T-helper 2 cell treated with Interferon-gamma antibody and Interleukin-4, amounts not matched to agents 5 μg/mL and 100 μg/mL, for 36 hours (primary cell): ENCODE data around the gene CERCAM.
"Not testable (repeated sequence)": the region's sequence is repeated elsewhere in the genome, so short reads cannot be mapped to it uniquely, and the experiment has no call there.

ENCODE experiments used
- DNase-seq: peaks from one replicate; pipeline ENCODE4 v3.0.0; 2021; ENCODE audit warnings: low spot score
- H3K27ac Mint-ChIP-seq: one replicate; pipeline ENCODE4 v1.8.0; 2021; ENCODE audit warnings: mild to moderate bottlenecking, mixed read lengths
- H3K27me3 Mint-ChIP-seq: one replicate; pipeline ENCODE4 v1.8.0; 2021; ENCODE audit warnings: low read depth, mixed read lengths
- H3K36me3 Mint-ChIP-seq: one replicate; pipeline ENCODE4 v1.8.0; 2021; ENCODE audit warnings: low read depth, mixed read lengths
- H3K4me1 Mint-ChIP-seq: one replicate; pipeline ENCODE4 v1.8.0; 2021; ENCODE audit warnings: low read depth, mixed read lengths
- H3K4me3 Mint-ChIP-seq: one replicate; pipeline ENCODE4 v1.8.0; 2022; ENCODE audit warnings: mild to moderate bottlenecking, moderate library complexity, mixed read lengths
- H3K9me3 Mint-ChIP-seq: one replicate; pipeline ENCODE4 v1.8.0; 2021; ENCODE audit warnings: mixed read lengths

CERCAM gene

GRCh38 chr9:128438343-128439109, 17.9 kb downstream of the CERCAM start:
- H3K4me1 Mint-ChIP-seq: peaks cover 4% of the 10 kb centered on the region
- H3K4me3 Mint-ChIP-seq: no peak overlapping the region
- H3K27me3 Mint-ChIP-seq: no peaks in the 10 kb centered on the region
- H3K36me3 Mint-ChIP-seq: no peaks in the 10 kb centered on the region
- peak; percentile 68 for DNase-seq
- H3K27ac Mint-ChIP-seq: no peak overlapping the region
- H3K9me3 Mint-ChIP-seq: no peaks in the 10 kb centered on the region

DNA sequence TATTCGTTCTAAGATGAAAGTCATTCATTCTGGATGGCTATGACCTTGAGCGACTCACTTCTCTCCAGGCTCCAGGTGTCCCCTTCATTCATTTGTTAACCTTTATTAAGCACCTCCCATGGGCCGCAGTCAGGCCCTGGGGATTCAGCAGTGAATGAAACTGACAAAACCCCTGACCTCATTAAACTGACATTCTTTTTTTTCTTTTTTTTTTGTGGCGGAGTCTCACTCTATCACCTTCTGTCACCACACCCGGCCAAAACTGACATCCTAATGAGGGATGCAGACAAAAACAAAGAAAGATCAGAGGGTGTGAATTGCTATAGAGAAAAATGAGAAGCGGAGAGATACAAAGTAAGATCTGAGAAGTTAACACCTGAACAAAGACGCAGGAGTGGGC, 18.6 kb downstream of the CERCAM start:
- Mint-ChIP-seq H3K9me3 (no peaks in the 10 kb centered on the region), H3K4me1 (peaks cover 4% of the 10 kb centered on the region)

DNA sequence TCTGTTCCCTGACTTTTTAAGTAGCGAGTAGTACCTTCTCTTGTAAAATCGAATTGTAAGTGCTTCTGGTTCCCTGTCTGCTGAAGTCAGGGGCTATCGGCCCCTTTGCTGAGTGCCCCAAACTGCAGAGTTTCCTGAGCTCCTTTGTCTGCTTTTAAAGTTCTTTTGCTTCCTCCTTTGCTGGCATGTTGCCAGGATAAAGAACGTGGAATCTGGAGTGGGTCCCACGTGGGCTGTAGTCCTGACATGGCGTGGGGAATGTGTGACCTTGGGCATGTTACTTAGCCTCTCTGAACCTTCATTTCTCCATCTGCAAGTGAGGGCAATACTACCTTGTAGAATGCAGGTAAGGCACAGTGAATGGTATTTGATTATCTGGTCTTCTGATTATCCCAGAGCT, 21.5 kb downstream of the CERCAM start:
- H3K9me3 Mint-ChIP-seq: no peaks in the 10 kb centered on the region
- no peak for DNase-seq
- no peaks in the 10 kb centered on the region for H3K27me3 Mint-ChIP-seq
- H3K4me3 Mint-ChIP-seq: no peak overlapping the region
- H3K27ac Mint-ChIP-seq: no peak overlapping the region
- H3K36me3 Mint-ChIP-seq: no peaks in the 10 kb centered on the region
- peaks cover 4% of the 10 kb centered on the region for H3K4me1 Mint-ChIP-seq

More for the DNA sequence above, 18.6 kb downstream of the CERCAM start:
- Mint-ChIP-seq H3K4me3 (no peak overlapping the region), H3K36me3 (no peaks in the 10 kb centered on the region), H3K27ac (peak overlapping the region; percentile 1), H3K27me3 (no peaks in the 10 kb centered on the region)
- no peak for DNase-seq

GRCh38 chr9:128446505-128446904, 25.8 kb downstream of the CERCAM start:
- not testable (repeated sequence) for H3K9me3 Mint-ChIP-seq

GRCh38 chr9:128448746-128449145, 28.1 kb downstream of the CERCAM start:
- DNase-seq: no peak
- Mint-ChIP-seq H3K4me3 (no peak overlapping the region), H3K4me1 (no peaks in the 10 kb centered on the region), H3K9me3 (no peaks in the 10 kb centered on the region), H3K36me3 (no peaks in the 10 kb centered on the region), H3K27ac (no peak overlapping the region), H3K27me3 (peaks cover 5% of the 10 kb centered on the region)

More at GRCh38 chr9:128446505-128446904, 25.8 kb downstream of the CERCAM start:
- H3K4me3 Mint-ChIP-seq, H3K4me1 Mint-ChIP-seq, H3K27ac Mint-ChIP-seq, DNase-seq, H3K27me3 Mint-ChIP-seq, H3K36me3 Mint-ChIP-seq: not testable (repeated sequence)

GRCh38 chr9:128454991-128455390, 34.3 kb downstream of the CERCAM start:
- Mint-ChIP-seq H3K27me3 (peaks cover 5% of the 10 kb centered on the region), H3K36me3 (peaks cover 1% of the 10 kb centered on the region), H3K4me1 (peaks cover 14% of the 10 kb centered on the region), H3K27ac (peak overlapping the region; percentile 55), H3K4me3 (peak overlapping the region; percentile 84), H3K9me3 (no peaks in the 10 kb centered on the region)
- DNase-seq: no peak

GRCh38 chr9:128455849-128456612, 35.4 kb downstream of the CERCAM start, which contains the start of gene ODF2:
ODF2 (plus strand) TSS chr9:128456006; CDS start chr9:128456092, 86 bp downstream.
- Mint-ChIP-seq H3K4me3 (peak within 1 kb of the TSS; percentile 84), H3K4me1 (peaks cover 14% of the 10 kb centered on the region), H3K36me3 (peaks cover 7% of the 10 kb centered on the region), H3K9me3 (no peaks in the 10 kb centered on the region), H3K27me3 (peaks cover 2% of the 10 kb centered on the region), H3K27ac (peak within 1 kb of the TSS; percentile 95)
- peak; percentile 98 for DNase-seq

DNA sequence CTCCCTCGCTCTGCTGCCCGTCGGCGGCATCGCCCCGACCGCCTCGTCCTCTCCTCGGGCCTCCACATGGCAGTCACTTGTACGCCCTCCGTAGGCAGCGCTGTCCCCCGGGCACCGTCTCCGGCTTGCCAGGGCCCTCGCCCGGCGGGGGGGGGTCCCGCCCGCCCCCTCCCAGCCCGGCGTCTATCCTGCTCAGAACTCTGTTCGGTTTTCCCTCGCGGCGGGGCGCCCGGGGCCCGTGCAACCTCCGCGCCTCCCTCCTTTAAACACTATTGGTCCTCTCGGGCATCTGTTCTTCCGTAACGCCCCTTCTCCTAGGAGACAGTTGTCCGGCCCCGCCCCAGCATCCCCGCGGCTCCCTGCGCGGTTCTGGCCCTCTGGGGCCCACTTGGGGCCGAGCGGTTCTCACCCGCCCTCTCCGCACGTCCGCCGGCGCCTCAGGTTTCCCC, 36.0 kb downstream of the CERCAM start:
- H3K9me3 Mint-ChIP-seq: no peaks in the 10 kb centered on the region
- peak overlapping the region; percentile 95 for H3K27ac Mint-ChIP-seq
- peaks cover 2% of the 10 kb centered on the region for H3K27me3 Mint-ChIP-seq
- H3K4me3 Mint-ChIP-seq: peak overlapping the region; percentile 84
- H3K36me3 Mint-ChIP-seq: peaks cover 11% of the 10 kb centered on the region
- DNase-seq: peak; percentile 72
- peaks cover 14% of the 10 kb centered on the region for H3K4me1 Mint-ChIP-seq

DNA sequence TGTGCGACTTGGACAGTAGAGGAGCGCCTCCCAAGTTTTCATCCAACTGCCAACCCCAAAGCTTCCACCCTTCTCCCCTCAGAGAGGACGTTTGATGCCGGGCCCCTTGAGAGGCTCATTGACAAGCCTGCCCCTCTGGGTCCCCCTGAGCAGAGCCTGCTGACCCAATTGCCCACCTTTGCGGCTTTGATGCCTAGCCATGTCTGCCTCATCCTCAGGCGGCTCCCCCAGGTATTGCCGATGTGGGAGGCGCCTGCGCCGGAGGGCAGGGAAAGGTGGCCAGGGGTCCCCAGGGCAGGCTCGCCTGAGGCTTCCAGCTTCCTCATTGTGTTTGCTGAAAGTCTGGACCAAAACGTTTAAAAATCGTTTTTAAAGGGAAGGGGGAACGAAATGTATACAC, 36.5 kb downstream of the CERCAM start:
- Mint-ChIP-seq H3K4me1 (peaks cover 14% of the 10 kb centered on the region), H3K27ac (peak overlapping the region; percentile 95), H3K4me3 (peak overlapping the region; percentile 84), H3K36me3 (peaks cover 14% of the 10 kb centered on the region), H3K27me3 (peaks cover under 1% of the 10 kb centered on the region), H3K9me3 (no peaks in the 10 kb centered on the region)
- no peak for DNase-seq

DNA sequence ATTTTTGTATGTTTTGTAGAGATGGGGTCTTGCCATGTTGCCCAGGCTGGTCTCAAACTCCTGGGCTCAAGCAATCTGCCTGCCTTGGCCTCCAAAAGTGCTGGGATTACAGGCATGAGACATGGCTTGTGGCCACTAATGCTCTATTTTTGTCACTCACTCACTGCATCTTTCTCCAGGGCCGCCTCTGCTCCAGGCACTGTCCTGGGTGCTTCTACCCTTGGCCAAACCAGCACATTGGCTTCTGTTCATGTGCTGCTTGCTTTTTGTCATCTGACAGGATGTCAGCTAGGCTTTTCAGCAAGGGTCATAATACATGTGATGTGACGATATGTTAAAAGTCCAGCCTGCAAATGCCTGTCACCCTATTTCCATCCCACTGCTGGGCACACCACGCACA, 38.4 kb downstream of the CERCAM start:
- peak overlapping the region; percentile 7 for H3K4me3 Mint-ChIP-seq

DNA sequence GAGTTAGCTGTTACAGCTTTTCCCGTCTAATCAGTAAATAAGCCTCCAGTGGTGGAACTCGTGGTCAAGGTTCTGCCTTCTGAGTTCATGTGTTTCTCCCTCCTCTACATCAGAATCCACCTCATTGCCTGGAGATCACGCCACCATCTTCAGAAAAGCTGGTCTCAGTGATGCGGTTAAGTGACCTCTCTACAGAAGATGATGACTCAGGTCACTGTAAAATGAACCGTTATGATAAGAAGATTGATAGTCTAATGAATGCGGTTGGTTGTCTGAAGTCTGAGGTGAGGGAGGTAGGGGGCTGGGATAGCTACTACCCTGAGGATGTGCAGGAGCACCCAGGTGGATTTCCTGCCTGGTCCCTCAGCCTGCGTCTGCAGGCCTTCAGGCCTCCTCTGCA, 48.4 kb downstream of the CERCAM start:
- Mint-ChIP-seq H3K9me3 (no peaks in the 10 kb centered on the region), H3K27ac (no peak overlapping the region), H3K4me3 (no peak overlapping the region), H3K36me3 (peaks cover 19% of the 10 kb centered on the region), H3K4me1 (no peaks in the 10 kb centered on the region), H3K27me3 (no peaks in the 10 kb centered on the region)
- DNase-seq: no peak

More for the DNA sequence above, 38.4 kb downstream of the CERCAM start:
- Mint-ChIP-seq H3K36me3 (peaks cover 21% of the 10 kb centered on the region), H3K27ac (no peak overlapping the region), H3K27me3 (no peaks in the 10 kb centered on the region), H3K9me3 (no peaks in the 10 kb centered on the region), H3K4me1 (peaks cover 14% of the 10 kb centered on the region)
- DNase-seq: no peak

DNA sequence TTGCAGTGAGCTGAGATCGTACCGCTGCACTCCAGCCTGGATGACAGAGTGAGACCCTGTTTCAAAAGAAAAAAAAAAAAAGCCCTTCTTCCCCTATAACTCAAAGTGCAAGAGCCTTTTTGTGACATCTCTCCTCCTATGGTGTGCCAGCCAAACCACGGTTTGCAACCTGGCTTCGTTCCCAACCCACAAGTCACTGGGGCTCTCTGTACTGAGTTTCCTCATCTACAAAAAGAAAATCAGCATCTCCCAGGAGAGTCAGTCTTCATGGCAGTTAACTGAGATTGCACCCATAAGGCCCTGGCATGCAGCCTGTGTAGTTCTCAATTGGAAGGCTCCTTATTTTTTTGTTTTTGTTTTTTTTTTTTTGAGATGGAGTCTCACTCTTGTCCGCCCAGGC, 49.9 kb downstream of the CERCAM start:
- Mint-ChIP-seq H3K4me1 (no peaks in the 10 kb centered on the region), H3K9me3 (no peaks in the 10 kb centered on the region), H3K27ac (no peak overlapping the region), H3K27me3 (no peaks in the 10 kb centered on the region), H3K4me3 (no peak overlapping the region), H3K36me3 (peaks cover 24% of the 10 kb centered on the region)
- no peak for DNase-seq

DNA sequence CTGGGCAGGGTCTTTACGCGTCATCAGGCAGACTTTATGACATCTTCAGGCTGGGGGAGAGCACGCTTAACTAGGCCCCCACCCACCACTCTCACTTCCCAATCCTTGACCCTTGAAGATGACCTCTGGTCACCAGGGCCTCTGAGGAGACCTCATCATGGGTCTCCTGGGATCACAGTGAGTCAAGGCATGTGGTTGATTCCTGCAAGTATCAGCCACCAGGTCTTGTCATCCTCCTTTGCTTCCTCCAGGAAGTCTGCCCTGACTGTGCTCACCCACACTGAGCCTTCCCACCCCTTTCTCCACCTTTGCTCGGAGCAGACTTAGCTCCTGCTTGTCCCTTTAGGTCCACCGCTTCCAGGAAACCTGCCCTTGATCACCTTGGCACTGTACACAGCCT, 52.4 kb downstream of the CERCAM start:
- Mint-ChIP-seq H3K27me3 (no peaks in the 10 kb centered on the region), H3K27ac (no peak overlapping the region), H3K9me3 (no peaks in the 10 kb centered on the region), H3K36me3 (peaks cover 36% of the 10 kb centered on the region), H3K4me1 (no peaks in the 10 kb centered on the region), H3K4me3 (no peak overlapping the region)
- no peak for DNase-seq

- no peak for DNase-seq
- Mint-ChIP-seq H3K36me3 (peaks cover 39% of the 10 kb centered on the region), H3K27me3 (no peaks in the 10 kb centered on the region), H3K4me3 (no peak overlapping the region), H3K4me1 (no peaks in the 10 kb centered on the region), H3K27ac (no peak overlapping the region), H3K9me3 (no peaks in the 10 kb centered on the region)
These were observed 55.2 kb downstream of the CERCAM start for GRCh38 chr9:128475867-128476266.
